Osteocyte (in vitro differentiated cells): Measurements from ENCODE around the gene FLT1. TPM values are rescaled to one million over a fixed set of nuclear protein-coding genes. Genes with fewer than 3 reads are reported as not detected.

Experiments
- DNase-seq: peaks from one replicate; pipeline ENCODE4 v3.0.0; 2021; ENCODE audit warnings: mixed read lengths; ENCODE audit not compliant: unreplicated experiment; ENCODE audit errors: extremely low spot score
- H3K27ac Mint-ChIP-seq: one replicate; pipeline ENCODE4 v1.8.0; 2021; ENCODE audit warnings: mild to moderate bottlenecking, mixed read lengths; ENCODE audit not compliant: unreplicated experiment
- H3K27me3 Mint-ChIP-seq: one replicate; pipeline ENCODE4 v1.8.0; 2021; ENCODE audit warnings: mixed read lengths; ENCODE audit not compliant: unreplicated experiment
- H3K36me3 Mint-ChIP-seq: one replicate; pipeline ENCODE4 v1.8.0; 2021; ENCODE audit warnings: mixed read lengths; ENCODE audit not compliant: unreplicated experiment
- H3K4me1 Mint-ChIP-seq: one replicate; pipeline ENCODE4 v1.8.0; 2021; ENCODE audit warnings: mixed read lengths; ENCODE audit not compliant: unreplicated experiment
- H3K4me3 Mint-ChIP-seq: one replicate; pipeline ENCODE4 v1.8.0; 2021; ENCODE audit warnings: mild to moderate bottlenecking, moderate library complexity, mixed read lengths; ENCODE audit not compliant: unreplicated experiment
- H3K9me3 Mint-ChIP-seq: one replicate; pipeline ENCODE4 v1.8.0; 2021; ENCODE audit warnings: mixed read lengths; ENCODE audit not compliant: unreplicated experiment
- CTCF ChIP-seq: fragments of 200-600 bp; sonication (generic); IDR thresholded peaks from 2 replicates; pipeline ENCODE4 v1.5.0; 2021; ENCODE audit warnings: antibody characterized with exemption, mild to moderate bottlenecking, moderate library complexity
- total RNA-seq: library from RNA; stranded (reverse); gene quantifications from 2 replicates; pipeline ENCODE4 v1.2.1, GENCODE V29; 2021

The FLT1 gene
- total RNA-seq, 1 donor from 2014 or later = 3.4 TPM

DNA sequence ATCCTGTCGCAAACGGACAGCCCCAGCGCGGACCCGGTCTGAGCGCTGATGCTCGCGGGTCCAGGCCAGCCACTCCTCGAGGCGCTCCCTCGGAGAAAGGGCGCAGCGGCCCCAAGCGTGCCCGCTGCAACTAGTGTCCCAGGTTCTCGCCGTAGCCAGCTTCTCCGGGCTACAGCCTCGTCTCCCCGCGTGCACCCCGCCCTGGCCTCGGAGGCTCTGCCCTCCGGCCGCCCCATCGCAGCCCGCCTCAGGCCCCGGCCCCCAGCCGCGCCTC lies 487 bp downstream of the FLT1 start:
- peaks cover 22% of the 10 kb centered on the region for H3K4me1 Mint-ChIP-seq
- H3K4me3 Mint-ChIP-seq = peak overlapping the region; percentile 73

DNA sequence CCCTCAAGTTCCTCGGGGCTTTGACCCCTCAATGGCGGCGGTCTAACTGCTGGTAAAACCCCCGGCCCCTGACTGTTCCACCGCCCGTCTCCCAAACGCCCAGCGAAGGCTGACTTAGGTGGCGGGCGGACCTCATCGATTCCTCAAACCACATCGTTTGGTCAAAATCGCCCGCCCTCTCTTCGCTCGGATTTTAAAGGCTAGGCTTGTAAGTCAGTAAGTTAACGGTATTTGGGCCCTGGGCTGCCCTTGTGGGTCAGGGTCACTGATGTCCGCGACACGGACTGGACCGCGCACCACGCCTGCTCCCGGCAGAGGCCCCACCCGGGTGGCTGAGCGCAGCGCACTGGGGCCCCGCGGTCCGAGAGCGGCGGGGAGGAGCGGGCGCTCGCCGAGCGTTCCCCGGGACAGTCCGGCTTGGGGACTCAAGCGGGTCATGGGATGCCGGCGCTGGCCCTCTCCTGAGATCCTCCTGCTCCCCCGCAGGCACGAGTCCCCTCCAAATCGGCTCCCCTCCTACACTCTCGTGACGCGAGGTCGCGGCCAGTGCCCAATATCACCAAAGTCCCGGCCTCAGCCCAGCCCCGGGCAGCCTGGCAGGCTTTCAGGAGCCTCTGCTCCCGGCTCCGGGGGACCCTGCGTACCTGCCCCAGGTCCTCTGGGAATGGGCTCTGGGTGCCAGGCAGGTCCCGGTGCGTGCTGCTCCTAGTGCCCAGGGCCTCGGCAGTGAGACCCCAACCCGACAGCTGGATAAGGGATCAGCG lies 1.0 kb downstream of the FLT1 start:
- H3K27me3 Mint-ChIP-seq = peaks cover 28% of the 10 kb centered on the region
- no peak overlapping the region for H3K27ac Mint-ChIP-seq
- no peak for TF ChIP-seq CTCF
- H3K36me3 Mint-ChIP-seq = no peaks in the 10 kb centered on the region
- peak overlapping the region; percentile 73 for H3K4me3 Mint-ChIP-seq
- DNase-seq = no peak
- H3K9me3 Mint-ChIP-seq = no peaks in the 10 kb centered on the region
- H3K4me1 Mint-ChIP-seq = peaks cover 25% of the 10 kb centered on the region

More for the DNA sequence above, 487 bp downstream of the FLT1 start:
- Mint-ChIP-seq H3K27ac (no peak overlapping the region), H3K9me3 (no peaks in the 10 kb centered on the region), H3K36me3 (no peaks in the 10 kb centered on the region), H3K27me3 (peaks cover 28% of the 10 kb centered on the region)
- DNase-seq = no peak
- TF ChIP-seq CTCF = no peak

- H3K27ac Mint-ChIP-seq = no peak overlapping the region
- peak overlapping the region; percentile 73 for H3K4me3 Mint-ChIP-seq
- peaks cover 28% of the 10 kb centered on the region for H3K27me3 Mint-ChIP-seq
- H3K36me3 Mint-ChIP-seq = no peaks in the 10 kb centered on the region
- H3K4me1 Mint-ChIP-seq = peaks cover 25% of the 10 kb centered on the region
- H3K9me3 Mint-ChIP-seq = no peaks in the 10 kb centered on the region
- no peak for TF ChIP-seq CTCF
- no peak for DNase-seq
Observed at GRCh38 chr13:28492569-28493367, 2.2 kb downstream of the FLT1 start.

GRCh38 chr13:28490061-28490460 lies 4.9 kb downstream of the FLT1 start:
- Mint-ChIP-seq H3K4me3 (no peak overlapping the region), H3K36me3 (no peaks in the 10 kb centered on the region), H3K27me3 (peaks cover 17% of the 10 kb centered on the region), H3K27ac (no peak overlapping the region), H3K4me1 (peaks cover 21% of the 10 kb centered on the region), H3K9me3 (no peaks in the 10 kb centered on the region)
- TF ChIP-seq CTCF = no peak
- DNase-seq = no peak

- TF ChIP-seq CTCF = no peak
- H3K4me3 Mint-ChIP-seq = no peak overlapping the region
- DNase-seq = no peak
- H3K27ac Mint-ChIP-seq = no peak overlapping the region
- H3K9me3 Mint-ChIP-seq = no peaks in the 10 kb centered on the region
- H3K27me3 Mint-ChIP-seq = peaks cover 17% of the 10 kb centered on the region
- H3K36me3 Mint-ChIP-seq = no peaks in the 10 kb centered on the region
- peaks cover 21% of the 10 kb centered on the region for H3K4me1 Mint-ChIP-seq
Observed at GRCh38 chr13:28489524-28489931, 5.4 kb downstream of the FLT1 start.
